ENCODE measurements around the gene NSUN7. TPM values are rescaled to one million over a fixed set of nuclear protein-coding genes. Genes with fewer than 3 reads are reported as not detected.

The NSUN7 gene
- total RNA-seq: 0.16 and 0.34 TPM in 2 replicates

DNA sequence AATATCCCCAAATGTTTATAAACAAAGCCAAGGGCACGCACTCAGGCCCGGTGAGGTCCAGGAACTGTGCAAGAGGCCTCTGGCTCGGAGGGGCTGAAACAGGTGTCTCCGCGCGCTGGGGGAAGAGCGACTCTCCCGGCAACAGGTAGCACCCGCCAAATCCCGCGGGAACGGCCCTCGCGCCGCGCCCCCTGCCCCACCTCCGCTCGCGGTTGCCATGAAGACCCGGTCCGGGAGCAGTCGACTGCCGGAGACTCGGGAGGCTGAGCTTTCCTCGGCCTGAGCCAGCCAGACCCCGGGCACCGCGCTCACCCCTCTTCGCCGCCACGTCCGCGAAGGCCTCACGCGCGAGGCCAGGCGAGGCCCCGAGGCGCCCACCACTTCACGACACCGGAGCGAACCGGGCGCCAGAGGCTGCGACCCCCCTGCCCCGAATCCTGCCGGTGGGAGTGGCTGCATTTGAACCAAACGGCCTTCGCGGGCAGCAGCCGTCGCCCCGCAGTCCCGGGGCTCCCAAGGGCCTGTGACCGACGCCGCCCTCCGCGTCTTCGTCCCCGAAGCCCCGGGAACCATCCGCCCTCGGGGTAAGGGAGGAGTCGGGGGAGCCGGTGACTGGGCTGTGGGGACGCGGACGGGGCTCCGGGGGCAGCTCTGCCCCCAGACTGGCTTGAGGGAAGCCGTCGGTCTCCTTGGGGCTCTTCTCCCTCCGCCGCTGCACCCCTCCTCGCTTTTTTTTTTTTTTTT, at the start of gene NSUN7:
Gene NSUN7, plus strand, starts transcription at position 239 of the 744 bp plus-strand sequence. CDS start 739 bp downstream, outside the sequence.

Other genes starting within 250 kb of the NSUN7 start
- 9.9 and 10.6 TPM in 2 replicates for gene RBM47, start 120.1 kb upstream of the NSUN7 start, total RNA-seq